Fibroblast of the aortic adventitia (primary cell): ENCODE results near the gene RARB. TPM values are rescaled to one million over a fixed set of nuclear protein-coding genes. Genes with fewer than 3 reads are reported as not detected.

Experiments
- DNase-seq: peaks from one replicate; pipeline ENCODE4 v3.0.0-alpha.2; 2010; ENCODE audit warnings: low read depth
- H3K4me3 ChIP-seq: 2 replicates; pipeline ENCODE4 v1.5.1; 2011; ENCODE audit warnings: low read depth, mild to moderate bottlenecking, control low read depth, low read length, moderate library complexity
- CTCF ChIP-seq: IDR thresholded peaks from 2 replicates; pipeline ENCODE4 v1.5.1; 2011; ENCODE audit warnings: mild to moderate bottlenecking, low read length, control low read depth, inconsistent platforms; ENCODE audit not compliant: insufficient read depth
- total RNA-seq: library from RNA; depleted of rRNA; stranded (reverse); fragments of >200 nt; gene quantifications from 2 replicates; pipeline ENCODE4 v1.2.3, GENCODE V29; 2012; ENCODE audit warnings: low replicate concordance

The RARB gene
- total RNA-seq, 1 donor: 3.1 TPM

- no peak overlapping the region for H3K4me3 ChIP-seq
- DNase-seq: no peak
- TF ChIP-seq CTCF: no peak
Observed at GRCh38 chr3:25565807-25566206, 137.7 kb downstream of the RARB start.

DNA sequence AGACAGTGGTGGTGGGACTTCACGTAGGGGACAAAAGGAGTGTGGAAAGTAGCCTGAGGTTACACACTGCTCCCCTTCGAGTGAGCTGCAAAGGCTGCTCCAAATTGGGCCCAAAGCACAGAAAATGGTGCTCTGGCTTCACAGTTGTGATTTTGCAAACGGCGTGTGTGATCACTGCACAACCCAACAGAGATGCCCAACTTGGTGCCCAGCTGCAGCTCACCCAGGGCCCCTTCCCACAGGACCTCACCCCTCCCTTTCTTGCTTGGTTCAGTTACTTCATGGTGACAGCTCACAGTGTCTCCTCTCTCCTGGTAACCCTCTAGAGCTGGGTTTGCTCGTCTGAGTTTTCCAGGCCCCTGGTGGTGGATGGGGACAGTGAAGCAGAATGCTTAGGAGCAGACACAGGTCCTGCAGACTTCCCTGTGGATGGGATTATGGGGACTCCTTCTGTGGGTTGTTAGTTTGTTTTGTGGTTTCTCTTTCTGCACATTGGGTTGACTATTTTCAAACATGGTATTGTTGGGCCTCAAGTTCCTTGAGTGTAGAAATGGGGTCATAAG lies 138.4 kb downstream of the RARB start:
- no peak for DNase-seq
- no peak for TF ChIP-seq CTCF
- H3K4me3 ChIP-seq: no peak overlapping the region

GRCh38 chr3:25567388-25567787 lies 139.3 kb downstream of the RARB start:
- no peak for DNase-seq
- no peak overlapping the region for H3K4me3 ChIP-seq
- no peak for TF ChIP-seq CTCF

- TF ChIP-seq CTCF: no peak
- DNase-seq: no peak
- H3K4me3 ChIP-seq: no peak overlapping the region
Observed at GRCh38 chr3:25567806-25568524, 139.9 kb downstream of the RARB start.

DNA sequence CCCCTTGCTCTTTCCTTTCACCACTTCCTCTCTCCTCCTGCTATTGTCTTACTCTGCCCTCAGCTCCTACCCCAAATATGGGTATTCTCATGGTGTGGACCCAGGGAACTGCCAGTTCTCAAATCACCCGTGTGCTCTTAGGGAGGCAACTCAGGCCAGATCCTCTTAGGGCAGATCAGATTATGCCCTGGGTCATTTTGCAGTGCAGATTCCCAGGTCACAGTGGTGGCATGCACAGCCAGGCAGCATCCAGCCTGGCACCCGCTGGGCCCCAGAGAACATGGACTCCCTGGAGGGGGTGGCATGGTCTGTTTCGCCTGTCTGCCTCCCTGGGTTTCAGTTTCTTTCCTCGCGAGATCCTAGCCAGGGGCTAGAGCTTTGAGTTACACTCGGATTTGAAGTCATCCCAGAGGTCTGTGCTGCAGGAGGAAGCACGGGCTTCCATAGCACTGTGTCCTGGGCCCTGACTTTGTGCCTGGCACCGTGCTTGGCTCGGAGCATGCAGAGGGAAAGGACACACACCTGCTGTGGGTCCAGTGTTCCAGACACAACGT lies 140.5 kb downstream of the RARB start:
- no peak overlapping the region for H3K4me3 ChIP-seq
- no peak for TF ChIP-seq CTCF
- DNase-seq: no peak

DNA sequence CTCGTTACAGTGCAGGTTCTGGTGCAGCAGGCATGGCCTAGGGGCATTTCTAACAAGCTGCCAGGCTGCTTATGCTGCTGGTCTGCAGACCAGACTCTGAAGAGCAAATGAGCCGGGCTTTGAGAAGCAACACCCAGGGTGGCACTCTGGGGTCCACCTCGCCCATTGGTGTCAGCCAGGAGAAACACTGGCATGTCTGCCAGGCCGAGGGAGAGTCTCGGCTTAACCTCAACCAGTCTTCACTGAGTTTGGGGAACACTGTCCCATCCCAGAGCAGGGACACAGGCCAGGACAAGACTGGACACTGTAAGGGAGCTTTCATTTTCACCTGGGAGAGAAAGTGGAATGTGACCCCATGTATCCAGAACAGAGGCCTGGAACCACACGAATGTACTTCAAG lies 143.2 kb downstream of the RARB start:
- TF ChIP-seq CTCF: no peak
- DNase-seq: no peak
- no peak overlapping the region for H3K4me3 ChIP-seq
